HG03139 (cell line): Measurements from ENCODE around the gene NFIX.

Experiments used
- ATAC-seq: cut with Tn5 transposase; IDR thresholded peaks from one replicate; pipeline ENCODE4 v1.9.1; 2021; ENCODE audit not compliant: unreplicated experiment

NFIX gene

GRCh38 chr19:13100841-13101589 lies 105.7 kb downstream of the NFIX start:
- no peak for ATAC-seq

- no peak for ATAC-seq
Observed at GRCh38 chr19:13101590-13102415, 106.5 kb downstream of the NFIX start.

GRCh38 chr19:13102416-13102665 lies 107.1 kb downstream of the NFIX start:
- no peak for ATAC-seq

GRCh38 chr19:13102666-13103580 lies 107.6 kb downstream of the NFIX start, which contains the start of gene LYL1:
Gene LYL1, minus strand, starts transcription at chr19:13102858. Its CDS starts 1,687 bp downstream, at chr19:13101171.
- peak; percentile 42 for ATAC-seq

GRCh38 chr19:13103581-13104359 lies 108.5 kb downstream of the NFIX start:
- no peak for ATAC-seq

- peak; percentile 25 for ATAC-seq
Observed at GRCh38 chr19:13104360-13104847, 109.1 kb downstream of the NFIX start.

- ATAC-seq = no peak
Observed at GRCh38 chr19:13104848-13105711, 109.8 kb downstream of the NFIX start.

GRCh38 chr19:13109361-13110098 lies 114.3 kb downstream of the NFIX start:
- ATAC-seq = no peak

- ATAC-seq = no peak
Observed at GRCh38 chr19:13110099-13110610, 114.9 kb downstream of the NFIX start.

GRCh38 chr19:13112555-13112954 lies 117.3 kb downstream of the NFIX start:
- ATAC-seq = no peak

GRCh38 chr19:13115936-13116281 lies 120.6 kb downstream of the NFIX start:
- ATAC-seq = no peak

- ATAC-seq = no peak
Observed at GRCh38 chr19:13116282-13117175, 121.3 kb downstream of the NFIX start, which contains the start of gene TRMT1. Gene TRMT1, minus strand, starts transcription at chr19:13116740. Its CDS starts 341 bp downstream, at chr19:13116399.

- ATAC-seq = no peak
Observed at GRCh38 chr19:13117176-13117771, 122.0 kb downstream of the NFIX start.

- ATAC-seq = peak; percentile 57
Observed at GRCh38 chr19:13117772-13118423, 122.6 kb downstream of the NFIX start, which contains the start of gene NACC1. Gene NACC1, plus strand, starts transcription at chr19:13118264. Its CDS starts 16,944 bp downstream, at chr19:13135208.

GRCh38 chr19:13118424-13119193 lies 123.3 kb downstream of the NFIX start:
- ATAC-seq = peak; percentile 9

- no peak for ATAC-seq
Observed at GRCh38 chr19:13119627-13120026, 124.4 kb downstream of the NFIX start.
